ENCODE data around the gene SERPINA6. TPM values are rescaled to one million over a fixed set of nuclear protein-coding genes. Genes with fewer than 3 reads are reported as not detected.

SERPINA6 gene
- total and polyA plus RNA-seq, 2 donors (not counting 1 experiment from before 2014, with no cell fraction given), result not detected

GRCh38 chr14:94345344-94346064 lies 22.4 kb upstream of the SERPINA6 start:
- H3K4me1 ChIP-seq (ENCODE audit: control insufficient read depth, extremely low read depth, insufficient read depth, low read length), result peaks cover 4% of the 10 kb centered on the region
- H3K4me3 ChIP-seq (replicated peaks in 1 of 4; ENCODE audit: control extremely low read depth in 1 of 4, insufficient read depth in 1 of 4, low read depth in 3 of 4, low read length in 4 of 4), result no peak overlapping the region
- H2AFZ ChIP-seq (ENCODE audit: low read length), result no peak overlapping the region
- no peaks in the 10 kb centered on the region for H3K79me2 ChIP-seq (ENCODE audit: control insufficient read depth, insufficient read depth, low read length)
- no peak overlapping the region for H3K9ac ChIP-seq (ENCODE audit: insufficient read depth, low read length)
- no peaks in the 10 kb centered on the region for H3K9me3 ChIP-seq (ENCODE audit: control insufficient read depth, insufficient read depth, low read depth, low read length)
- H3K27ac ChIP-seq (ENCODE audit: insufficient read depth, low read length), result peak overlapping the region; percentile 19
- peak; percentile 88 to 95 for DNase-seq (ENCODE audit: low read depth in 2 of 2)
- no peaks in the 10 kb centered on the region for H4K20me1 ChIP-seq (ENCODE audit: control insufficient read depth, extremely low read depth, insufficient read depth, low read length)
- TF ChIP-seq EZH2 (IDR thresholded peaks at IDR 0.05; ENCODE audit: low read length, missing control alignments), result no peak
- TF ChIP-seq, protein P1, sequence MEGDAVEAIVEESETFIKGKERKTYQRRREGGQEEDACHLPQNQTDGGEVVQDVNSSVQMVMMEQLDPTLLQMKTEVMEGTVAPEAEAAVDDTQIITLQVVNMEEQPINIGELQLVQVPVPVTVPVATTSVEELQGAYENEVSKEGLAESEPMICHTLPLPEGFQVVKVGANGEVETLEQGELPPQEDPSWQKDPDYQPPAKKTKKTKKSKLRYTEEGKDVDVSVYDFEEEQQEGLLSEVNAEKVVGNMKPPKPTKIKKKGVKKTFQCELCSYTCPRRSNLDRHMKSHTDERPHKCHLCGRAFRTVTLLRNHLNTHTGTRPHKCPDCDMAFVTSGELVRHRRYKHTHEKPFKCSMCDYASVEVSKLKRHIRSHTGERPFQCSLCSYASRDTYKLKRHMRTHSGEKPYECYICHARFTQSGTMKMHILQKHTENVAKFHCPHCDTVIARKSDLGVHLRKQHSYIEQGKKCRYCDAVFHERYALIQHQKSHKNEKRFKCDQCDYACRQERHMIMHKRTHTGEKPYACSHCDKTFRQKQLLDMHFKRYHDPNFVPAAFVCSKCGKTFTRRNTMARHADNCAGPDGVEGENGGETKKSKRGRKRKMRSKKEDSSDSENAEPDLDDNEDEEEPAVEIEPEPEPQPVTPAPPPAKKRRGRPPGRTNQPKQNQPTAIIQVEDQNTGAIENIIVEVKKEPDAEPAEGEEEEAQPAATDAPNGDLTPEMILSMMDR (conservative IDR thresholded peaks at IDR 0.05 in 1 of 2, IDR thresholded peaks at IDR 0.05 in 1 of 2; ENCODE audit: low read depth in 1 of 2, low read length in 2 of 2), result no peak
- H3K36me3 ChIP-seq (ENCODE audit: control insufficient read depth, insufficient read depth, low read length), result no peaks in the 10 kb centered on the region
- H3K4me2 ChIP-seq (ENCODE audit: extremely low read depth, insufficient read depth, low read length), result no peak overlapping the region
- H3K27me3 ChIP-seq (ENCODE audit: control insufficient read depth, insufficient read depth, low read length), result no peaks in the 10 kb centered on the region

DNA sequence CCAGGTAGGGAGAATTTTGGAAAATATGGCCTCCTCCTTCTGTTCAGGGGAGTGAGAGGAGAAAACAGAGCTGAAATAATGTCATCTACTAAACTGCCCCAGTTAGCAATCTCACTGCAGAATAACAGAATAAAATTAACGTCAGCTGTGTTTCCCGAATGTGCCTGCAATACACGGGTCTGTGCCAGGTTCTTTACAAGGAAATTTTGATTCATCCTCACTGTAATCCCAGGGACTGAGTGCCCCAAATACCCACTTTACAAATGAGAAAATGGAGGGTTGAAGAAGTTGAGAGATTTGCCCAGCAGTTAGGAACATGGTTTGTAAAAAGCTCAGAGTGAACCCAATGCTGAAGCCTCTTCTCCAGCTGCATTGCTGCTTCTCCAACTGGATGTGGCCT lies 21.3 kb upstream of the SERPINA6 start:
- no peak overlapping the region for H3K9ac ChIP-seq (ENCODE audit: insufficient read depth, low read length)
- no peaks in the 10 kb centered on the region for H3K27me3 ChIP-seq (ENCODE audit: control insufficient read depth, insufficient read depth, low read length)
- H4K20me1 ChIP-seq (ENCODE audit: control insufficient read depth, extremely low read depth, insufficient read depth, low read length), result no peaks in the 10 kb centered on the region
- no peak overlapping the region for H2AFZ ChIP-seq (ENCODE audit: low read length)
- peaks cover 4% of the 10 kb centered on the region for H3K4me1 ChIP-seq (ENCODE audit: control insufficient read depth, extremely low read depth, insufficient read depth, low read length)
- no peak for DNase-seq (ENCODE audit: low read depth in 2 of 2)
- TF ChIP-seq EZH2 (IDR thresholded peaks at IDR 0.05; ENCODE audit: low read length, missing control alignments), result no peak
- TF ChIP-seq, protein P1 (conservative IDR thresholded peaks at IDR 0.05 in 1 of 2, IDR thresholded peaks at IDR 0.05 in 1 of 2; ENCODE audit: low read depth in 1 of 2, low read length in 2 of 2), result no peak
- no peak overlapping the region for H3K4me3 ChIP-seq (replicated peaks in 1 of 4; ENCODE audit: control extremely low read depth in 1 of 4, insufficient read depth in 1 of 4, low read depth in 3 of 4, low read length in 4 of 4)
- no peaks in the 10 kb centered on the region for H3K9me3 ChIP-seq (ENCODE audit: control insufficient read depth, insufficient read depth, low read depth, low read length)
- H3K27ac ChIP-seq (ENCODE audit: insufficient read depth, low read length), result no peak overlapping the region
- no peaks in the 10 kb centered on the region for H3K36me3 ChIP-seq (ENCODE audit: control insufficient read depth, insufficient read depth, low read length)
- H3K79me2 ChIP-seq (ENCODE audit: control insufficient read depth, insufficient read depth, low read length), result no peaks in the 10 kb centered on the region
- H3K4me2 ChIP-seq (ENCODE audit: extremely low read depth, insufficient read depth, low read length), result no peak overlapping the region

DNA sequence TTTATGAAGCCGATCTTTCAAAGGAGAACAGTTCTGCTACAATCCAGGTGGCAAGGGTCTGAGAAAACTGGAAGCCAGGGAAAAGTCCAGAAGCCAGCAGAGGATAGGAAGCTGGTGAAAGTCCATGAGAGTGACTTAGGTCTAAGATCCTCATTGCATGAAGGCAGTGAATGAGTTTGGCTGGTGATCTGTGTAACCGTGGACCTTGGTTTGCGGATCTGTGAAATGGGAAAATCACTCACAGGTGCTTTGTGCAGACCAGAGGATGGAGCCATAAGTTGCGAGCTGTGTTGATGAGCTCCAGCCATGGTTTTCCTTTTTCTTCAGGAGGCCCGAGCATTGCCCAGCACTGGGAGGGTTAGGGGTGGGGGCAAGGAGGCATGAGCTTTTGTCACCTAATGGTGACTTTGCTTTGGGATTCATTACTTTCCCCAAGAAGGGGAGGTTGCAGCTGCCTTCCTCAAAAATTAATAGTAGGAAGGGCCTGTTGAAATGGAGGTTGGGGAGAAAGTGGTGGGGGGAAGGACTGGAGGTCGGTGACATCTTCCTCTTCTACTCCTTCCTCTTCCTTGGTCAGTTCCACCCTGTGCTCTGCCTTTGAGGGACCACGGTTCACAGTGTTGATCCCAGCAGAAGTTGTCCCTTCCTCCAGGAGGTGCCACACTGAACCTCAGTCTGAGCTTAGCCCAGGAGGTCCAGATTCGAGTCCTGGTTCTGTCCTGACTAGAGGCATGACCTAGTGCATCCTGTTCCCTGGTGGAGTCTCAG lies 20.3 kb upstream of the SERPINA6 start:
- no peak overlapping the region for H3K4me3 ChIP-seq (replicated peaks in 1 of 4; ENCODE audit: control extremely low read depth in 1 of 4, insufficient read depth in 1 of 4, low read depth in 3 of 4, low read length in 4 of 4)
- no peaks in the 10 kb centered on the region for H4K20me1 ChIP-seq (ENCODE audit: control insufficient read depth, extremely low read depth, insufficient read depth, low read length)
- no peaks in the 10 kb centered on the region for H3K9me3 ChIP-seq (ENCODE audit: control insufficient read depth, insufficient read depth, low read depth, low read length)
- no peak overlapping the region for H3K4me2 ChIP-seq (ENCODE audit: extremely low read depth, insufficient read depth, low read length)
- DNase-seq (ENCODE audit: low read depth in 2 of 2), result no peak
- no peak overlapping the region for H2AFZ ChIP-seq (ENCODE audit: low read length)
- no peak overlapping the region for H3K27ac ChIP-seq (ENCODE audit: insufficient read depth, low read length)
- no peaks in the 10 kb centered on the region for H3K27me3 ChIP-seq (ENCODE audit: control insufficient read depth, insufficient read depth, low read length)
- H3K4me1 ChIP-seq (ENCODE audit: control insufficient read depth, extremely low read depth, insufficient read depth, low read length), result peaks cover 4% of the 10 kb centered on the region
- H3K36me3 ChIP-seq (ENCODE audit: control insufficient read depth, insufficient read depth, low read length), result no peaks in the 10 kb centered on the region
- H3K9ac ChIP-seq (ENCODE audit: insufficient read depth, low read length), result no peak overlapping the region
- no peaks in the 10 kb centered on the region for H3K79me2 ChIP-seq (ENCODE audit: control insufficient read depth, insufficient read depth, low read length)
- no peak for TF ChIP-seq EZH2 (IDR thresholded peaks at IDR 0.05; ENCODE audit: low read length, missing control alignments)
- TF ChIP-seq, protein P1 (conservative IDR thresholded peaks at IDR 0.05 in 1 of 2, IDR thresholded peaks at IDR 0.05 in 1 of 2; ENCODE audit: low read depth in 1 of 2, low read length in 2 of 2), result no peak
